Esophagus muscularis mucosa (tissue), 3 donors: ENCODE data around the gene CCNF.

Experiments
- CTCF ChIP-seq, 3 experiments: fragments of 200-600 bp in 2 of 3; fragments of 450-650 bp in 1 of 3; sonication (generic) in 2 of 3; IDR thresholded peaks; one replicate each; pipeline ENCODE4 v1.5.1; 2017 to 2019; ENCODE audit warnings: antibody characterized with exemption in 3 of 3, mild to moderate bottlenecking in 2 of 3, moderate library complexity in 1 of 3
- EP300 ChIP-seq: sonication (generic); formaldehyde crosslinking; IDR thresholded peaks from one replicate; pipeline ENCODE4 v1.6.1; 2017; ENCODE audit warnings: antibody characterized with exemption

- TF ChIP-seq EP300 (no peak), CTCF (IDR thresholded peaks at IDR 0.05) (no peak)
Measured at GRCh38 chr16:2496223-2497115, 67.2 kb downstream of the CCNF start.
